SKM-1 treated with dmso at 0.1 percent for 144 hours (cell line): ENCODE measurements around the gene TDRD7.

Source experiments
- DNase-seq: peaks from one replicate; lab custom pipeline; 2025; ENCODE audit not compliant: unreplicated experiment; lab: John Stamatoyannopoulos, UW

Gene TDRD7

GRCh38 chr9:97504381-97505216 lies 92.7 kb downstream of the TDRD7 start:
- DNase-seq, result no peak

- DNase-seq, result no peak
Measured at GRCh38 chr9:97505845-97506244, 93.9 kb downstream of the TDRD7 start.

- no peak for DNase-seq
Measured at GRCh38 chr9:97506306-97506705, 94.4 kb downstream of the TDRD7 start.

GRCh38 chr9:97506787-97507186 lies 94.9 kb downstream of the TDRD7 start:
- no peak for DNase-seq

GRCh38 chr9:97507428-97507984 lies 95.6 kb downstream of the TDRD7 start:
- DNase-seq, result no peak

GRCh38 chr9:97508852-97509251 lies 97.0 kb downstream of the TDRD7 start:
- no peak for DNase-seq

GRCh38 chr9:97510797-97511654 lies 99.1 kb downstream of the TDRD7 start:
- DNase-seq, result no peak

GRCh38 chr9:97511655-97512427 lies 99.9 kb downstream of the TDRD7 start:
- DNase-seq, result no peak

GRCh38 chr9:97512966-97513560 lies 101.2 kb downstream of the TDRD7 start:
- DNase-seq, result no peak

GRCh38 chr9:97514531-97514930 lies 102.6 kb downstream of the TDRD7 start:
- no peak for DNase-seq

GRCh38 chr9:97515662-97516061 lies 103.8 kb downstream of the TDRD7 start:
- no peak for DNase-seq

- DNase-seq, result no peak
Measured at GRCh38 chr9:97516111-97516510, 104.2 kb downstream of the TDRD7 start.

- DNase-seq, result no peak
Measured at GRCh38 chr9:97517331-97518089, 105.6 kb downstream of the TDRD7 start.

- no peak for DNase-seq
Measured at GRCh38 chr9:97518166-97518908, 106.4 kb downstream of the TDRD7 start.

- no peak for DNase-seq
Measured at GRCh38 chr9:97518909-97519307, 107.0 kb downstream of the TDRD7 start.

- no peak for DNase-seq
Measured at GRCh38 chr9:97519441-97519970, 107.6 kb downstream of the TDRD7 start.

- no peak for DNase-seq
Measured at GRCh38 chr9:97521576-97522333, 109.9 kb downstream of the TDRD7 start.

GRCh38 chr9:97524424-97524823 lies 112.5 kb downstream of the TDRD7 start:
- no peak for DNase-seq
